GM12801 (cell line): ENCODE measurements around the gene FLOT2.

Experiments used
- CTCF ChIP-seq: IDR thresholded peaks from one replicate; pipeline ENCODE4 v1.5.1; 2011; ENCODE audit warnings: control low read depth; ENCODE audit not compliant: insufficient read length; ENCODE audit errors: extremely low read depth

FLOT2 gene

GRCh38 chr17:28916302-28916934 lies 18.9 kb upstream of the FLOT2 start:
- no peak for TF ChIP-seq CTCF

GRCh38 chr17:28912938-28913333 lies 15.4 kb upstream of the FLOT2 start:
- TF ChIP-seq CTCF: no peak

- no peak for TF ChIP-seq CTCF
Measured at GRCh38 chr17:28912281-28912937, 14.9 kb upstream of the FLOT2 start.

GRCh38 chr17:28911411-28912045 lies 14.0 kb upstream of the FLOT2 start:
- TF ChIP-seq CTCF: no peak

GRCh38 chr17:28910534-28910933 lies 13.0 kb upstream of the FLOT2 start:
- TF ChIP-seq CTCF: no peak

GRCh38 chr17:28908640-28909167 lies 11.2 kb upstream of the FLOT2 start:
- TF ChIP-seq CTCF: no peak

GRCh38 chr17:28907709-28908475 lies 10.4 kb upstream of the FLOT2 start:
- no peak for TF ChIP-seq CTCF
